ACC112 (cell line): Measurements from ENCODE around the gene PIAS2.

Experiments
- H2AFZ ChIP-seq: fragments of 200-600 bp; sonication (generic); one replicate; pipeline ENCODE4 v1.6.0; 2017; ENCODE audit warnings: antibody characterized with exemption, low read length; ENCODE audit not compliant: unreplicated experiment
- H3K27ac ChIP-seq: fragments of 200-600 bp; sonication (generic); 2 replicates; pipeline ENCODE4 v1.5.1; 2014; ENCODE audit warnings: low read depth, mild to moderate bottlenecking, antibody characterized with exemption, low read length, moderate library complexity
- H3K27me3 ChIP-seq: fragments of 200-600 bp; sonication (generic); 2 replicates; pipeline ENCODE4 v1.6.1; 2014; ENCODE audit warnings: mild to moderate bottlenecking, antibody characterized with exemption, low read length, moderate library complexity, mixed read lengths; ENCODE audit not compliant: insufficient read depth
- H3K36me3 ChIP-seq: fragments of 200-600 bp; sonication (generic); 2 replicates; pipeline ENCODE4 v1.6.1; 2016; ENCODE audit warnings: mild to moderate bottlenecking, antibody characterized with exemption, low read length, moderate library complexity, mixed read lengths; ENCODE audit not compliant: insufficient read depth
- H3K4me1 ChIP-seq: fragments of 200-600 bp; sonication (generic); one replicate; pipeline ENCODE4 v1.6.1; 2016; ENCODE audit warnings: low read length, mixed read lengths; ENCODE audit not compliant: insufficient read depth, unreplicated experiment, control insufficient read depth
- H3K4me3 ChIP-seq: fragments of 200-600 bp; sonication (generic); 2 replicates; pipeline ENCODE4 v1.5.1; 2014; ENCODE audit warnings: mild to moderate bottlenecking, low read depth, low read length
- H3K79me2 ChIP-seq: fragments of 200-600 bp; sonication (generic); one replicate; pipeline ENCODE4 v1.6.0; 2016; ENCODE audit warnings: low read length; ENCODE audit not compliant: control insufficient read depth, unreplicated experiment, insufficient read depth

PIAS2 gene

DNA sequence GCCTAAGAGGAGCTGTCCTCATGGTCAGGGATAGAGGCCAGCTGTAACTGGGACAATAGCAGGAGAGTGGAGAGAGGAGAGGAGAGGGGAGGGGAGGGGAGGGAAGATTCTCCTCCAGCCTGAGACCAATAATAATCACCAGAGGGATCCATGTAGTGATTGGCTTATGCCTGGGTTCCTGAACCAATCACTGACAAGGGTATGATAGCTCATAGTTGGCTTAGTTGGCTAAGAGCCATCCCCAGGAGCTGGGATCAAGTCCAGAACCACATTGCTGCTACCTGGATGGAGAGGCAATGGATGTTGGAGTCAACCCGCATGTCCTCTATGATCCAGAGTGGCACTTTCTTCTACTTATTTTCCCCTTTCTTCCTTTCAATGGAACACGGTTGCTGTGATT is 152.7 kb downstream of the PIAS2 start:
- Histone ChIP-seq H3K4me3 (no peak overlapping the region), H3K36me3 (no peaks in the 10 kb centered on the region), H3K79me2 (no peaks in the 10 kb centered on the region), H2AFZ (no peak overlapping the region), H3K27ac (no peak overlapping the region), H3K4me1 (no peaks in the 10 kb centered on the region), H3K27me3 (peaks cover 82% of the 10 kb centered on the region)

DNA sequence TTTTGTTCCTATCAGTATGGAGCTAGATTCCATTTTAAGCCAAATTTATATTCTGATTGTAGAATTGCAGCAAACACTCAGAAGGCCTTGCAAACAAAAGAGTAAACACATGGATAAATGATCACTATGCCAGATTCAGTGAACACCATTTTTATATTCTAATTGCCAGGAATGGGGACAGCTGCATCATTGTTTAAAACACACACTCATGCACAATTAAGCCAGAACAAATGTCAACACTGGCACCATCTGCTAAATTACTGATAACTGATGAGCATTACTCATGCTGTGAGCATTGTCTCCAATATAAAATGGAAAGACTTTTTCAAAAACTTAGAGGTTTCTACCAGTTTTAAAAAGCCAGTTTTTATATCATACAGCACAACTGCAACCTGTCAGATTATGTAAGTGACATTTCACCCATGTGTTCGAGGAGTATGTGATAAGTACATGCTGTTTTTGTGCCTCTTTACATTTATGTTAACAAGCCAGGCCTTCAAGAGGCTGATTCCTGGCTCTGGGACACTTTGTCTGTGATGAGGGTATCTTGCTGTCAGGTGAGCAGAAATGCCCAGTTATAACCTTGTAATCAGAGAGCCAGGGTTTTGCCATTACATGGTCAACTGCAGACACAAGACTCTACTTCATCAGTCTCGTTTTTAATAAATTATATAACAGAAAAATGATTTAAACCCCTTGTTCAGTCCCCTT is 156.1 kb downstream of the PIAS2 start:
- Histone ChIP-seq H3K79me2 (no peaks in the 10 kb centered on the region), H3K27me3 (peaks cover 96% of the 10 kb centered on the region), H3K27ac (no peak overlapping the region), H2AFZ (no peak overlapping the region), H3K4me3 (no peak overlapping the region), H3K36me3 (no peaks in the 10 kb centered on the region), H3K4me1 (no peaks in the 10 kb centered on the region)

DNA sequence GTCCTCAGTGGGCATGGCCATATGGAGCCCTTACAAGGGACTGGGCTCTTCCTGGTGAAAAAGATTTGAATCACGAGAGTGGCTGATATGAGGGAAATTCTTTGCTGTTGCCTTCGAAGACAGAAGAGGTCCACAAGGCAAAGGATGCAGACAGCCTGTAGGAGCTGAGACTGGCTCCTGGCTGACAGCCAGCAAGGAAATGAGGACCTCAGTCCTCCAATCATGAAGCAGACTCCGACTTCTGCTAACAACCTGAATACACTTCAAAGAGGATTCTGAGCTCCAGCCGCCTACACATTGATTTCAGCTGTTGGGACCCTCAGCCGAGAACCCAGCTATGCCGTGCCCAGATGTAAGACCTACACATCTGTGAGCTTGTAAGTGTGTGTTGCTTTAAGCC is 157.4 kb downstream of the PIAS2 start:
- no peaks in the 10 kb centered on the region for H3K4me1 ChIP-seq
- H3K36me3 ChIP-seq = no peaks in the 10 kb centered on the region
- peaks cover 97% of the 10 kb centered on the region for H3K27me3 ChIP-seq
- H3K79me2 ChIP-seq = no peaks in the 10 kb centered on the region
- H3K4me3 ChIP-seq = no peak overlapping the region
- no peak overlapping the region for H3K27ac ChIP-seq
- H2AFZ ChIP-seq = no peak overlapping the region

DNA sequence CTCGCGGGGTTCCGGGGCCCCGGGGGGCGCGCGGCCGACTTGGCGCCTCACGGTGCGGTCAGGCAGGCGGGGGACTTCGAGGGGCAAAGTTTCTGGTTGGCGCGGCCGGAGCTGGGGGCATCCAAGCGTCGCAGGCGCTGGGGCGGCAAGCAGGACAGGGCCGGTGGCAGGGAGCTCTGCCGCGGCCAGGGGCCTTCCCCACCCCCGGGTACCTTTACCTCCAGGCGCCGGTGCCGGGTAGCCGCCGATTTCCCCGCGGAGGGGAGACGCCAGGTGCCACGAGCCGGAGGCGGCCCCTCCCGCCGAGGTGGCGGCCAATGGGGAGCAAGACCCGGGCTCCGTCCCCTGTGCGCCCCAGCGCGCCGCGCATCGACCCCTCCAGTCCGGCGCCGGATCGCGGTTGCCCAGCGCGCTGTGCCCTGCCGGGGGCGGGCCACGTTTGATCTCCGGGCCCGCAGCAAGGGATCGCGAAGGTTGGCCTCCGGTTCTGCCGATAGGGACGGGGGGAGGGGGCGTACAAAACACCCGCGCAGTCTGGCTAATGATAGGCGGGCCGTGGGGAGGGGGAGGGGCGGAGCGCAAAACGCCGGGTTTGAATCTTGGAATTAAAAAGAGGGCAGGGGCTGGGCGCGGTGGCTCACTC is 160.6 kb downstream of the PIAS2 start, which contains the start of gene ST8SIA5:
Gene ST8SIA5, minus strand, starts transcription at position 495 of the 643 bp plus-strand sequence. CDS start 545 bp downstream, outside the sequence.
- Histone ChIP-seq H3K27me3 (peaks cover 94% of the 10 kb centered on the region), H3K27ac (no peak within 1 kb of the TSS), H3K4me1 (no peaks in the 10 kb centered on the region), H3K79me2 (no peaks in the 10 kb centered on the region), H3K4me3 (peak within 1 kb of the TSS; percentile 63), H2AFZ (no peak within 1 kb of the TSS), H3K36me3 (no peaks in the 10 kb centered on the region)

DNA sequence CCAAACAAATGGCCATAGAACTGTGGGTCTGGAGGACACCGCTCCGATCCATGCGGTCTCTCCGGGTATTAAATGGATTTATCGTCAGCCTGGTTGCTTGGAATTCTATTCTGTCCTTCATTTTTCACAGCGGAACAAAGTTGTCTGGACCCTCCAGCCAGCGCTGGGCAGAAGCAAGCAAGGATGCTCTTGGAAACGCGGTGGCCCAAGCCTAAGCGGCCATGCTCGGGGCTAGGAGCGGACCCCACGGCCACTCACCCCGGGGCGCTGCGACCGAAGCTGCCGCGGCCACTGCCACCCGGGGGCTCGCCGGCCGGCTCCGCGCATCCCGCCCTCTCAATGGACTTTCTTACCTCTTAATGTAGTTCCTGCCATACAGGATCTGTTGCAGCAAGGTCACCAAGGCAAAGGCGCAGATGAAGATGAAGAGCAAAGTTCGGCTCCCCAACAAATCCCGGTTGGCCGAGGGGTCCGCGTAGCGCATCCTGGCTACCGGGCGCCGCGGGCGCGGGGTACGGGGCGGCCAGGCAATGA is 161.2 kb downstream of the PIAS2 start:
- no peak overlapping the region for H3K27ac ChIP-seq
- no peaks in the 10 kb centered on the region for H3K36me3 ChIP-seq
- no peaks in the 10 kb centered on the region for H3K79me2 ChIP-seq
- H3K4me3 ChIP-seq = peak overlapping the region; percentile 63; the same call in 1 of the 2 replicates
- H2AFZ ChIP-seq = no peak overlapping the region
- H3K4me1 ChIP-seq = no peaks in the 10 kb centered on the region
- H3K27me3 ChIP-seq = peaks cover 91% of the 10 kb centered on the region

DNA sequence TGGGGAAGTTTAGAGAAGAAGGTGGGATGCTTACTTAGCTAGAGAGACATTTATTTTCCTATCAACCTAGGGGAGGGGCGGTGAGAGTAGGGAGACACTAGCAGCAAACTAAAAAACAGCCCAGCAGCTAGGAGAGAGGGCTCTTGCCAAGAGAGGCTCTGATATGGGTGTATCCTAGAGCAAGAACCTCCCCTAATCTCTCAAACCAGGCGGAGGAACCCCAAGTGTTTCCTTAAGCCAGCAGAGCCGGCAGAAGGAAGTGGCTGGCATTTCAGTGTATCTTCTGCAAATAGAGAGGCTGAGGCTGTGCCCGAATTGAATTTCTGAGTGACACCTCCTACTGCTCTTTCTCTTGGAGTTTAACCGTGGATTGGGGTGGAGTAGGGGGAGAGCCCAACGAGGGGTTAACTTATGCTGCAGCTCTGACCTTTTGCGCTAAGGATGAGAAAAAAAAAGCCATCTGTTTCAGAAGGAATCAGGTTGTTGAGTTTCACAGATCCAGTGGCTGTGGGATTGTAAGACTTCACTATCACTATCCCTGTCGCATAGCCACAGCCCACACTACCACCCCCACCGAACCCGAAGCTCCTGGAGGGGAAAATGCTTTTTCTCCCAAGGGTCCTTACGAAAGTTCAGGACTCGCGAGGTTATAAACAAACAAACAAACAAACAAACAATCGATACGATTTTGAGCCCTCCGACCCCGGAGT is 161.8 kb downstream of the PIAS2 start:
- Histone ChIP-seq H3K36me3 (no peaks in the 10 kb centered on the region), H3K4me1 (no peaks in the 10 kb centered on the region), H3K4me3 (peak overlapping the region; percentile 63; the same call in 1 of the 2 replicates), H3K27me3 (peaks cover 91% of the 10 kb centered on the region), H2AFZ (no peak overlapping the region), H3K79me2 (no peaks in the 10 kb centered on the region), H3K27ac (no peak overlapping the region)

DNA sequence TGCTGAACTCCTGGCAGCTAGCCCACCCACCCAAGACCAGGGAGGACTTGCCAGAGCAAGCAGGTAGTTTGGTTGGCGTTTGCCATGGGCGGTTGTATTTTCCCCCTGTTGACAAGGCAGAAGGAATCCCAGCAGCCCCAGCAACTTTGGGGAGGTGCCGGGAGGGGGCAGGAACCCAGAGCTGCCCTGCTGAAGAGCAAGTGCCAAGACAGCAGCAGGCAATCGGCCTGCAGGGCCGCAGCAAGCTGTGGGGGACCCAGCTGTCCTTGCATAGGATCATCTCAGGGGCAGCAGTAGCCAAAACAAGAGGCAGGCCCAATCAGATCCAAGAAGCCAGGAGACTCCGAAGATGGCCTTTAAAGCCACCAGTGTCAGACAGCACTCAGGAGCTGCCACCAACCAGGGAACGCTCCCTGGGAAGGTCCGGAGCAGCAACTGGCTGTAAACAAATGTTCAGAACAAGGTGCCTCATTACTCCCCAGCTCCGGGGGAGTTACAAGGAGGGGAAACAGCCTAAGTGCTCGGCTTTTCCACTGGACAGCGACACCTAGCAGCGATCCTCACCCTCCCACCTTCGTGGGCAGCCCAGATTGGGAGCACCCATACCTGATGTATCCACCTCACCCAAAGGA is 162.5 kb downstream of the PIAS2 start:
- H3K27me3 ChIP-seq = peaks cover 91% of the 10 kb centered on the region
- H2AFZ ChIP-seq = no peak overlapping the region
- no peak overlapping the region for H3K4me3 ChIP-seq
- H3K36me3 ChIP-seq = no peaks in the 10 kb centered on the region
- no peaks in the 10 kb centered on the region for H3K79me2 ChIP-seq
- no peak overlapping the region for H3K27ac ChIP-seq
- no peaks in the 10 kb centered on the region for H3K4me1 ChIP-seq

DNA sequence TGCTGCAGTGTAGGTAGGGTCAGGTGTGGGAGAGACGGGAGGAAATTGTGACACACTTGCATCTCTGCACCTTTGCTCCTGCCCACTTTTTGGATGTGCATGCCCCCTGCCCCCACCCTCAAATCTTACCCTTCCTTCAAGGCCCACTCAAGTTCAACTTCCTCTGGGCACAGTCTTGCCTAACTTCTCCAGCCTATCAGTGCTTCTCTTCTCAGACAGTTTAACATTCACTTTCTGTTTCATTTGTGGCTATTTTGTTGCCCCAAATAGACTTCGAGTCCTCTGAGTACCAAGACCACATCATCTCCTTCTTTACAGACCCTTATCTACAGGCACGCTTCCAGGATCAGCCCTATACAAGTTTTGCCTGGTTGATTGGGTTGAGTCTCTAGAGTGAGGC is 163.1 kb downstream of the PIAS2 start:
- Histone ChIP-seq H3K4me3 (no peak overlapping the region), H3K27ac (no peak overlapping the region), H2AFZ (no peak overlapping the region), H3K79me2 (no peaks in the 10 kb centered on the region), H3K36me3 (no peaks in the 10 kb centered on the region), H3K27me3 (peaks cover 85% of the 10 kb centered on the region), H3K4me1 (no peaks in the 10 kb centered on the region)
